Neural progenitor cell (in vitro differentiated cells): ENCODE data around the gene SOS2.

Source experiments
- EZH2 ChIP-seq: fragments of 200-600 bp; sonication (generic); IDR thresholded peaks from 2 replicates; pipeline ENCODE4 v1.6.1; 2017; ENCODE audit warnings: antibody characterized with exemption, mild to moderate bottlenecking, moderate library complexity
- EZH2phosphoT487 ChIP-seq: fragments of 200-600 bp; sonication (generic); IDR thresholded peaks from 2 replicates; pipeline ENCODE4 v1.6.1; 2017; ENCODE audit warnings: antibody characterized with exemption
- TF ChIP-seq, protein P1 (sequence below): fragments of 200-600 bp; sonication (generic); IDR thresholded peaks from 2 replicates; pipeline ENCODE4 v1.5.1; 2017; ENCODE audit warnings: antibody characterized with exemption, mild to moderate bottlenecking

GRCh38 chr14:50099335-50099734 is 132.0 kb downstream of the SOS2 start:
- TF ChIP-seq, protein P1, sequence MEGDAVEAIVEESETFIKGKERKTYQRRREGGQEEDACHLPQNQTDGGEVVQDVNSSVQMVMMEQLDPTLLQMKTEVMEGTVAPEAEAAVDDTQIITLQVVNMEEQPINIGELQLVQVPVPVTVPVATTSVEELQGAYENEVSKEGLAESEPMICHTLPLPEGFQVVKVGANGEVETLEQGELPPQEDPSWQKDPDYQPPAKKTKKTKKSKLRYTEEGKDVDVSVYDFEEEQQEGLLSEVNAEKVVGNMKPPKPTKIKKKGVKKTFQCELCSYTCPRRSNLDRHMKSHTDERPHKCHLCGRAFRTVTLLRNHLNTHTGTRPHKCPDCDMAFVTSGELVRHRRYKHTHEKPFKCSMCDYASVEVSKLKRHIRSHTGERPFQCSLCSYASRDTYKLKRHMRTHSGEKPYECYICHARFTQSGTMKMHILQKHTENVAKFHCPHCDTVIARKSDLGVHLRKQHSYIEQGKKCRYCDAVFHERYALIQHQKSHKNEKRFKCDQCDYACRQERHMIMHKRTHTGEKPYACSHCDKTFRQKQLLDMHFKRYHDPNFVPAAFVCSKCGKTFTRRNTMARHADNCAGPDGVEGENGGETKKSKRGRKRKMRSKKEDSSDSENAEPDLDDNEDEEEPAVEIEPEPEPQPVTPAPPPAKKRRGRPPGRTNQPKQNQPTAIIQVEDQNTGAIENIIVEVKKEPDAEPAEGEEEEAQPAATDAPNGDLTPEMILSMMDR, result no peak
- no peak for TF ChIP-seq EZH2
- no peak for TF ChIP-seq EZH2phosphoT487
